ENCODE results near the gene CDK18.

CDK18 gene

GRCh38 chr1:205561501-205562203 lies 57.2 kb downstream of the CDK18 start:
- no peak for DNase-seq (ENCODE audit: low read depth, low spot score)
- TF ChIP-seq CTCF (IDR thresholded peaks at IDR 0.05; ENCODE audit: low read depth, low read length) = no peak
- in situ Hi-C loops (cut with HindIII; ENCODE audit: low sequenced_read_pairs) = no loop called here
- no peak overlapping the region for H3K4me3 ChIP-seq (ENCODE audit: low read depth, low read length)

GRCh38 chr1:205563927-205564441 lies 59.5 kb downstream of the CDK18 start:
- in situ Hi-C loops (cut with HindIII; ENCODE audit: low sequenced_read_pairs) = no loop called here
- H3K4me3 ChIP-seq (ENCODE audit: low read depth, low read length) = no peak overlapping the region
- no peak for TF ChIP-seq CTCF (IDR thresholded peaks at IDR 0.05; ENCODE audit: low read depth, low read length)
- no peak for DNase-seq (ENCODE audit: low read depth, low spot score)

GRCh38 chr1:205565799-205566198 lies 61.3 kb downstream of the CDK18 start:
- DNase-seq (ENCODE audit: low read depth, low spot score) = no peak
- in situ Hi-C loops (cut with HindIII; ENCODE audit: low sequenced_read_pairs) = no loop called here
- H3K4me3 ChIP-seq (ENCODE audit: low read depth, low read length) = no peak overlapping the region
- TF ChIP-seq CTCF (IDR thresholded peaks at IDR 0.05; ENCODE audit: low read depth, low read length) = no peak

GRCh38 chr1:205567716-205568115 lies 63.2 kb downstream of the CDK18 start:
- TF ChIP-seq CTCF (IDR thresholded peaks at IDR 0.05; ENCODE audit: low read depth, low read length) = no peak
- DNase-seq (ENCODE audit: low read depth, low spot score) = no peak
- no peak overlapping the region for H3K4me3 ChIP-seq (ENCODE audit: low read depth, low read length)
- in situ Hi-C loops (cut with HindIII; ENCODE audit: low sequenced_read_pairs) = no loop called here

- no peak for TF ChIP-seq CTCF (IDR thresholded peaks at IDR 0.05; ENCODE audit: low read depth, low read length)
- no peak overlapping the region for H3K4me3 ChIP-seq (ENCODE audit: low read depth, low read length)
- no peak for DNase-seq (ENCODE audit: low read depth, low spot score)
- in situ Hi-C loops (cut with HindIII; ENCODE audit: low sequenced_read_pairs) = no loop called here
Measured at GRCh38 chr1:205568135-205568468, 63.6 kb downstream of the CDK18 start.

- H3K4me3 ChIP-seq (ENCODE audit: low read depth, low read length) = no peak overlapping the region
Measured at GRCh38 chr1:205568469-205569361, 64.2 kb downstream of the CDK18 start.

More at GRCh38 chr1:205568469-205569361, 64.2 kb downstream of the CDK18 start:
- no peak for DNase-seq (ENCODE audit: low read depth, low spot score)
- no peak for TF ChIP-seq CTCF (IDR thresholded peaks at IDR 0.05; ENCODE audit: low read depth, low read length)
- in situ Hi-C loops (cut with HindIII; ENCODE audit: low sequenced_read_pairs) = no loop called here

Measured in astrocyte of the spinal cord (primary cell).